SK-N-SH (cell line): ENCODE data around the gene RFNG. TPM values are rescaled to one million over a fixed set of nuclear protein-coding genes. Genes with fewer than 3 reads are reported as not detected.
A peak's percentile ranks its signal among the peaks of the same experiment; 100 is the strongest.

Source experiments
- CTCF ChIA-PET: fragments of 300-600, 350-600 bp; formaldehyde crosslinking; extraction: SDS; loops from one replicate; lab custom pipeline; 2021; lab: Yijun Ruan, JAX
- POLR2A ChIA-PET: fragments of 350-600 bp; sonication (Branson Sonifier 250); formaldehyde crosslinking; extraction: SDS; loops from one replicate; lab custom pipeline; 2020; ENCODE audit warnings: antibody characterized with exemption, inconsistent platforms; lab: Yijun Ruan, JAX
- DNase-seq: peaks from one replicate; pipeline ENCODE4 v3.0.0; 2012
- H2AFZ ChIP-seq: fragments of 200-600 bp; sonication (generic); 2 replicates; pipeline ENCODE4 v1.8.1; 2016; ENCODE audit warnings: antibody characterized with exemption, mild to moderate bottlenecking, low read depth
- H3F3A ChIP-seq: fragments of 200-600 bp; sonication (generic); replicated peaks from 2 replicates; pipeline ENCODE3; 2016; ENCODE audit warnings: antibody characterized with exemption, mild to moderate bottlenecking; ENCODE audit not compliant: insufficient read depth
- H3K27ac ChIP-seq, 2 experiments: fragments of 200-500 bp in 1 of 2; fragments of 200-600 bp in 1 of 2; sonication (Bioruptor generic) in 1 of 2; sonication (generic), shearing (Covaris generic) in 1 of 2; 2 replicates each; pipeline versions ENCODE4 v1.5.1 to v1.6.1; 2014 to 2016; ENCODE audit warnings: low read depth in 2 of 2, inconsistent platforms in 1 of 2, low read length in 1 of 2, mild to moderate bottlenecking in 1 of 2, mixed read lengths in 1 of 2
- H3K27me3 ChIP-seq: fragments of 200-600 bp; sonication (generic), shearing (Covaris generic); 2 replicates; pipeline ENCODE4 v1.6.1; 2016; ENCODE audit warnings: mixed run types; ENCODE audit not compliant: insufficient read depth
- H3K36me3 ChIP-seq, 2 experiments: fragments of 200-500 bp in 1 of 2; fragments of 200-600 bp in 1 of 2; sonication (Bioruptor generic) in 1 of 2; sonication (generic) in 1 of 2; replicated peaks in 1 of 2; 2 replicates each; pipeline versions ENCODE3 to v1.5.1; 2014 to 2016; ENCODE audit warnings: low read length in 1 of 2, mild to moderate bottlenecking in 1 of 2; ENCODE audit not compliant: insufficient read depth in 2 of 2, control insufficient read depth in 1 of 2
- H3K4me1 ChIP-seq, 2 experiments: fragments of 200-500 bp in 1 of 2; fragments of 200-600 bp in 1 of 2; sonication (Bioruptor generic) in 1 of 2; sonication (generic), shearing (Covaris generic) in 1 of 2; 2 replicates each; pipeline versions ENCODE4 v1.5.1 to v1.6.1; 2014 to 2016; ENCODE audit warnings: low read depth in 1 of 2, low read length in 1 of 2, mixed run types in 1 of 2; ENCODE audit not compliant: insufficient read depth in 2 of 2, control insufficient read depth in 1 of 2
- H3K4me2 ChIP-seq: fragments of 200-600 bp; sonication (generic), shearing (Covaris generic); 2 replicates; pipeline ENCODE4 v1.6.1; 2017; ENCODE audit warnings: mixed run types
- H3K4me3 ChIP-seq, 2 experiments: fragments of 200-500 bp in 1 of 2; fragments of 200-600 bp in 1 of 2; sonication (Bioruptor generic) in 1 of 2; sonication (generic), shearing (Covaris generic) in 1 of 2; 2 replicates each; pipeline versions ENCODE4 v1.5.1 to v1.8.1; 2014 to 2016; ENCODE audit warnings: low read depth in 2 of 2, inconsistent platforms in 1 of 2, low read length in 1 of 2, mild to moderate bottlenecking in 1 of 2, mixed read lengths in 1 of 2, moderate library complexity in 1 of 2
- H3K79me2 ChIP-seq: fragments of 200-600 bp; sonication (generic); 2 replicates; pipeline ENCODE4 v1.8.1; 2017; ENCODE audit warnings: mild to moderate bottlenecking; ENCODE audit not compliant: insufficient read depth
- H3K9ac ChIP-seq: fragments of 200-600 bp; sonication (generic); 2 replicates; pipeline ENCODE4 v1.6.1; 2017; ENCODE audit warnings: mixed run types
- H3K9me2 ChIP-seq: fragments of 200-600 bp; sonication (generic); 2 replicates; pipeline ENCODE4 v1.6.1; 2017; ENCODE audit warnings: mixed run types
- H3K9me3 ChIP-seq: fragments of 200-600 bp; sonication (generic); 2 replicates; pipeline ENCODE4 v1.6.1; 2017; ENCODE audit warnings: mixed run types, mild to moderate bottlenecking, moderate library complexity
- H4K20me1 ChIP-seq: fragments of 200-600 bp; sonication (generic); 2 replicates; pipeline ENCODE4 v1.6.1; 2017; ENCODE audit warnings: mild to moderate bottlenecking, mixed run types; ENCODE audit not compliant: insufficient read depth
- CHD2 ChIP-seq: fragments of 150-350 bp; IDR thresholded peaks from 2 replicates; pipeline ENCODE4 v1.6.1; 2018; ENCODE audit warnings: low read length; ENCODE audit not compliant: partially characterized antibody
- ELF1 ChIP-seq: IDR thresholded peaks from 2 replicates; pipeline ENCODE4 v1.4.0; 2012
- EZH2phosphoT487 ChIP-seq: fragments of 200-600 bp; sonication (generic); IDR thresholded peaks from 2 replicates; pipeline ENCODE4 v1.6.1; 2017; ENCODE audit warnings: low read depth, mixed run types, mild to moderate bottlenecking, antibody characterized with exemption, moderate library complexity, borderline replicate concordance
- FOSL2 ChIP-seq: IDR thresholded peaks from 2 replicates; pipeline ENCODE4 v1.4.0; 2012; ENCODE audit warnings: low read depth, mild to moderate bottlenecking, moderate library complexity, borderline replicate concordance
- FOXJ3 ChIP-seq: sonication (generic); formaldehyde crosslinking; IDR thresholded peaks from 2 replicates; pipeline ENCODE4 v1.5.1; 2020; ENCODE audit warnings: mild to moderate bottlenecking, missing genetic modification reagents
- JUND ChIP-seq: IDR thresholded peaks from 2 replicates; pipeline ENCODE4 v1.4.0; 2012
- NFIC ChIP-seq: IDR thresholded peaks from 2 replicates; pipeline ENCODE4 v1.4.0; 2012; ENCODE audit warnings: borderline replicate concordance
- RAD21 ChIP-seq: IDR thresholded peaks from 2 replicates; pipeline ENCODE4 v1.6.1; 2012; ENCODE audit warnings: mild to moderate bottlenecking, low read length
- RCOR1 ChIP-seq: fragments of 150-350 bp; IDR thresholded peaks from 2 replicates; pipeline ENCODE4 v1.6.1; 2017; ENCODE audit warnings: antibody characterized with exemption, low read length
- RXRA ChIP-seq: IDR thresholded peaks from 2 replicates; pipeline ENCODE4 v1.4.0; 2012; ENCODE audit warnings: low read depth, mild to moderate bottlenecking, borderline replicate concordance
- SMC3 ChIP-seq: IDR thresholded peaks from 2 replicates; pipeline ENCODE4 v1.6.1; 2012; ENCODE audit warnings: low read depth, low read length, improper control_type of control experiment
- TAF1 ChIP-seq: IDR thresholded peaks from 2 replicates; pipeline ENCODE4 v1.6.1; 2012; ENCODE audit warnings: low read depth, mild to moderate bottlenecking, low read length, moderate library complexity, borderline replicate concordance
- WGBS: methylation state at CpG from one replicate; pipeline ENCODE4 v1.1.6; 2017; ENCODE audit warnings: low lambda C conversion rate; 5-methylcytosine and 5-hydroxymethylcytosine counted together
- polyA plus RNA-seq, 3 experiments: library from polyadenylated mRNA; depleted of rRNA; stranded (reverse); fragments of >200 nt; gene quantifications; 2 replicates each; pipeline ENCODE4 v1.2.3, GENCODE V29; 2012
- TF ChIP-seq, protein P1 (sequence below): fragments of 150-350 bp; IDR thresholded peaks from 2 replicates; pipeline ENCODE4 v1.6.1; 2016; ENCODE audit warnings: mild to moderate bottlenecking, low read depth, low read length
- TF ChIP-seq, protein P2 (sequence below): IDR thresholded peaks from 2 replicates; pipeline ENCODE4 v1.6.1; 2012; ENCODE audit warnings: mild to moderate bottlenecking, low read depth, low read length, moderate library complexity
- TF ChIP-seq, protein P3 (sequence below): fragments of 200-600 bp; sonication (generic); IDR thresholded peaks from 2 replicates; pipeline ENCODE4 v1.6.1; 2017; ENCODE audit warnings: antibody characterized with exemption, mild to moderate bottlenecking, moderate library complexity
- TF ChIP-seq, protein P4 (sequence below): IDR thresholded peaks from 2 replicates; pipeline ENCODE4; 2012

The RFNG gene
- polyA plus RNA-seq, 1 of the 3 experiments (the other 2 are of a cell fraction), result 68.6 TPM

DNA sequence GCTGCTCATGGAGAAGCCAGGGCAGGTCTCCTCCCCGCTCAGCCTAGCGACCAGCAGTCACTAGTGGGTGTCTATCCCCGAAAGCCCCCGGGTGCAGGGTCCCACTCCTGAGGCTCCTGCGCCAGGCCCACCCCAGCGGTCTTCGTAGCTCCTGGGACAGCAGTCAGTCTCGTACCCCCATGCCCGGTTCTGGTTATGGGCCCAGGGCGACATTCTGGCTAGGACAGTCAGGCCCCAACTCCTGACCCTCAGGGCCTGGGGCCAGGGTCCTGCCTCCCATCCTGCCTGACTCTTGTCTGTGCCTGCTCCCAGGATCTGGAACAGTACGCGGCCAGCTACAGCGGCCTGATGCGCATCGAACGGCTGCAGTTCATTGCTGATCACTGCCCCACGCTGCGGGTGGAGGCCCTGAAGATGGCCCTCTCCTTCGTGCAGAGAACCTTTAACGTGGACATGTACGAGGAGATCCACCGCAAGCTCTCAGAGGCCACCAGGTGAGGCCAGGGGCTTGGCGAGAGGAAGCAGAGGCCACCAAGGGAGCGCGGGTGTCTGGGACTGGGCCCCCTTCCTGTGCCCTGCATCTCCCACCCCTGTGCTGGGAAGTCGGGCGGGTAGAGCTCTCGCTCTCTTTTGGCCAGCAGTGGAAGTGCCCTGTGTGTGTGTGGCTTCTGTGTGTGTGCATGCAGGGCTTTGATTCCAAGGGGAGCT, 2.1 kb upstream of the RFNG start:
- H2AFZ ChIP-seq, result no peak overlapping the region
- peak overlapping the region in 1 of 2 experiments; percentile 100; a peak in 3 of 4 replicates for H3K4me3 ChIP-seq
- TF ChIP-seq FOXJ3, result no peak
- TF ChIP-seq, protein P1, sequence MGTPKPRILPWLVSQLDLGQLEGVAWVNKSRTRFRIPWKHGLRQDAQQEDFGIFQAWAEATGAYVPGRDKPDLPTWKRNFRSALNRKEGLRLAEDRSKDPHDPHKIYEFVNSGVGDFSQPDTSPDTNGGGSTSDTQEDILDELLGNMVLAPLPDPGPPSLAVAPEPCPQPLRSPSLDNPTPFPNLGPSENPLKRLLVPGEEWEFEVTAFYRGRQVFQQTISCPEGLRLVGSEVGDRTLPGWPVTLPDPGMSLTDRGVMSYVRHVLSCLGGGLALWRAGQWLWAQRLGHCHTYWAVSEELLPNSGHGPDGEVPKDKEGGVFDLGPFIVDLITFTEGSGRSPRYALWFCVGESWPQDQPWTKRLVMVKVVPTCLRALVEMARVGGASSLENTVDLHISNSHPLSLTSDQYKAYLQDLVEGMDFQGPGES, result no peak
- TF ChIP-seq RXRA, result no peak
- no peak for TF ChIP-seq NFIC
- TF ChIP-seq ELF1, result no peak
- TF ChIP-seq JUND, result no peak
- peak overlapping the region; percentile 100; the same call in 1 of the 2 replicates for H3K4me2 ChIP-seq
- no peaks in the 10 kb centered on the region for H3K9me2 ChIP-seq
- WGBS, result 97% methylated on average over 28 of the region's 28 CpGs
- CTCF ChIA-PET, result interaction anchor here (0.9 to 5.1 kb wide), 8 partner anchors 11 to 100 kb away, joined by 3 to 24 read pairs (median 3); no protein-coding TSS in a partner anchor
- H3F3A ChIP-seq, result peaks cover 19% of the 10 kb centered on the region
- peaks cover 0 to 25% of the 10 kb centered on the region in 2 experiments; a peak in 2 of 4 replicates for H3K4me1 ChIP-seq
- DNase-seq, result no peak
- H3K27me3 ChIP-seq, result no peaks in the 10 kb centered on the region
- no peaks in the 10 kb centered on the region for H3K9me3 ChIP-seq
- H3K36me3 ChIP-seq, result peaks cover 35 to 70% of the 10 kb centered on the region in 2 experiments
- POLR2A ChIA-PET, result interaction anchor here (0.8 to 1.6 kb wide), 2 partner anchors 10 to 23 kb away, joined by 3 to 4 read pairs; no protein-coding TSS in a partner anchor
- H3K79me2 ChIP-seq, result peaks cover 49% of the 10 kb centered on the region
- peaks cover 14% of the 10 kb centered on the region; the same call in 1 of the 2 replicates for H4K20me1 ChIP-seq
- H3K27ac ChIP-seq, result no peak overlapping the region
- H3K9ac ChIP-seq, result no peak overlapping the region

DNA sequence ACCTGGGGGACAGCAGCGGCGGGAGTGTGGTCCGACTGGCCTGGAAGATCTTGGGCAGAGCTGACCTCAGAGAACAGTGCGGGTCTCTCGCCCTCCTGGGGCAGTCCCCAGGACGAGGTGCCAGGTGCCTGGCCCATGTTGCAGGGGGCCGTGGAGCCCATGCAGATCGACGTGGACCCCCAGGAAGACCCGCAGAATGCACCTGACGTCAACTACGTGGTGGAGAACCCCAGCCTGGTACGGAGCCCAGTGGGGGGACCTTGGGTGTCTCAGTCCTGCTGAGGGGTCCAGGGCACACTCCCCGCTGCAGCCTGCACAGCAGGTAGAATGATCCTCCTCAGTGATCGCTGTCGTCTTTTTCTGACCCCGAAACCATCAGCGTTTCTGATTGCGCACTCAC, 1.5 kb upstream of the RFNG start:
- CTCF ChIA-PET, result interaction anchor here (1.1 to 5.1 kb wide), 5 partner anchors 11 to 103 kb away, joined by 3 to 24 read pairs (median 4); no protein-coding TSS in a partner anchor
- 92% methylated on average over 13 of the region's 19 CpGs for WGBS
- Histone ChIP-seq H3K4me3 (peak overlapping the region; percentile 99 to 100; a peak in 3 of 4 replicates), H3K36me3 (peaks cover 35 to 70% of the 10 kb centered on the region in 2 experiments), H3K9me3 (no peaks in the 10 kb centered on the region), H3K9me2 (no peaks in the 10 kb centered on the region), H3F3A (peaks cover 14% of the 10 kb centered on the region), H3K27ac (no peak overlapping the region), H3K27me3 (no peaks in the 10 kb centered on the region), H3K79me2 (peaks cover 49% of the 10 kb centered on the region), H3K9ac (peak overlapping the region; percentile 95), H3K4me2 (peak overlapping the region; percentile 100), H2AFZ (no peak overlapping the region), H3K4me1 (peaks cover 0 to 25% of the 10 kb centered on the region in 2 experiments; a peak in 2 of 4 replicates), H4K20me1 (peaks cover 14% of the 10 kb centered on the region; the same call in 1 of the 2 replicates)
- DNase-seq, result no peak
- POLR2A ChIA-PET, result interaction anchor here (0.8 kb wide), 1 partner anchor 23 kb away, joined by 3 read pairs; no protein-coding TSS in a partner anchor
- TF ChIP-seq NFIC (no peak), FOSL2 (no peak), SMC3 (no peak), TAF1 (no peak), RCOR1 (no peak), CHD2 (no peak), RAD21 (no peak), RXRA (no peak), EZH2phosphoT487 (no peak)
- TF ChIP-seq, protein P1, result no peak
- TF ChIP-seq, protein P2, sequence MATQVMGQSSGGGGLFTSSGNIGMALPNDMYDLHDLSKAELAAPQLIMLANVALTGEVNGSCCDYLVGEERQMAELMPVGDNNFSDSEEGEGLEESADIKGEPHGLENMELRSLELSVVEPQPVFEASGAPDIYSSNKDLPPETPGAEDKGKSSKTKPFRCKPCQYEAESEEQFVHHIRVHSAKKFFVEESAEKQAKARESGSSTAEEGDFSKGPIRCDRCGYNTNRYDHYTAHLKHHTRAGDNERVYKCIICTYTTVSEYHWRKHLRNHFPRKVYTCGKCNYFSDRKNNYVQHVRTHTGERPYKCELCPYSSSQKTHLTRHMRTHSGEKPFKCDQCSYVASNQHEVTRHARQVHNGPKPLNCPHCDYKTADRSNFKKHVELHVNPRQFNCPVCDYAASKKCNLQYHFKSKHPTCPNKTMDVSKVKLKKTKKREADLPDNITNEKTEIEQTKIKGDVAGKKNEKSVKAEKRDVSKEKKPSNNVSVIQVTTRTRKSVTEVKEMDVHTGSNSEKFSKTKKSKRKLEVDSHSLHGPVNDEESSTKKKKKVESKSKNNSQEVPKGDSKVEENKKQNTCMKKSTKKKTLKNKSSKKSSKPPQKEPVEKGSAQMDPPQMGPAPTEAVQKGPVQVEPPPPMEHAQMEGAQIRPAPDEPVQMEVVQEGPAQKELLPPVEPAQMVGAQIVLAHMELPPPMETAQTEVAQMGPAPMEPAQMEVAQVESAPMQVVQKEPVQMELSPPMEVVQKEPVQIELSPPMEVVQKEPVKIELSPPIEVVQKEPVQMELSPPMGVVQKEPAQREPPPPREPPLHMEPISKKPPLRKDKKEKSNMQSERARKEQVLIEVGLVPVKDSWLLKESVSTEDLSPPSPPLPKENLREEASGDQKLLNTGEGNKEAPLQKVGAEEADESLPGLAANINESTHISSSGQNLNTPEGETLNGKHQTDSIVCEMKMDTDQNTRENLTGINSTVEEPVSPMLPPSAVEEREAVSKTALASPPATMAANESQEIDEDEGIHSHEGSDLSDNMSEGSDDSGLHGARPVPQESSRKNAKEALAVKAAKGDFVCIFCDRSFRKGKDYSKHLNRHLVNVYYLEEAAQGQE, result no peak
- TF ChIP-seq, protein P3, sequence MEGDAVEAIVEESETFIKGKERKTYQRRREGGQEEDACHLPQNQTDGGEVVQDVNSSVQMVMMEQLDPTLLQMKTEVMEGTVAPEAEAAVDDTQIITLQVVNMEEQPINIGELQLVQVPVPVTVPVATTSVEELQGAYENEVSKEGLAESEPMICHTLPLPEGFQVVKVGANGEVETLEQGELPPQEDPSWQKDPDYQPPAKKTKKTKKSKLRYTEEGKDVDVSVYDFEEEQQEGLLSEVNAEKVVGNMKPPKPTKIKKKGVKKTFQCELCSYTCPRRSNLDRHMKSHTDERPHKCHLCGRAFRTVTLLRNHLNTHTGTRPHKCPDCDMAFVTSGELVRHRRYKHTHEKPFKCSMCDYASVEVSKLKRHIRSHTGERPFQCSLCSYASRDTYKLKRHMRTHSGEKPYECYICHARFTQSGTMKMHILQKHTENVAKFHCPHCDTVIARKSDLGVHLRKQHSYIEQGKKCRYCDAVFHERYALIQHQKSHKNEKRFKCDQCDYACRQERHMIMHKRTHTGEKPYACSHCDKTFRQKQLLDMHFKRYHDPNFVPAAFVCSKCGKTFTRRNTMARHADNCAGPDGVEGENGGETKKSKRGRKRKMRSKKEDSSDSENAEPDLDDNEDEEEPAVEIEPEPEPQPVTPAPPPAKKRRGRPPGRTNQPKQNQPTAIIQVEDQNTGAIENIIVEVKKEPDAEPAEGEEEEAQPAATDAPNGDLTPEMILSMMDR, result no peak
- TF ChIP-seq, protein P4, sequence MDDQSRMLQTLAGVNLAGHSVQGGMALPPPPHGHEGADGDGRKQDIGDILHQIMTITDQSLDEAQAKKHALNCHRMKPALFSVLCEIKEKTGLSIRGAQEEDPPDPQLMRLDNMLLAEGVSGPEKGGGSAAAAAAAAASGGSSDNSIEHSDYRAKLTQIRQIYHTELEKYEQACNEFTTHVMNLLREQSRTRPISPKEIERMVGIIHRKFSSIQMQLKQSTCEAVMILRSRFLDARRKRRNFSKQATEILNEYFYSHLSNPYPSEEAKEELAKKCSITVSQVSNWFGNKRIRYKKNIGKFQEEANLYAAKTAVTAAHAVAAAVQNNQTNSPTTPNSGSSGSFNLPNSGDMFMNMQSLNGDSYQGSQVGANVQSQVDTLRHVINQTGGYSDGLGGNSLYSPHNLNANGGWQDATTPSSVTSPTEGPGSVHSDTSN, result no peak
